HG03457 (cell line): ENCODE data around the gene NCK1.
"Not testable (repeated sequence)": the region's sequence is repeated elsewhere in the genome, so short reads cannot be mapped to it uniquely, and the experiment has no call there.

Experiments
- ATAC-seq: cut with Tn5 transposase; IDR thresholded peaks from one replicate; pipeline ENCODE4 v1.9.1; 2021; ENCODE audit warnings: moderate number of reproducible peaks; ENCODE audit not compliant: unreplicated experiment

The NCK1 gene

GRCh38 chr3:136942803-136943202 is 80.8 kb downstream of the NCK1 start:
- no peak for ATAC-seq

GRCh38 chr3:136943436-136943835 is 81.4 kb downstream of the NCK1 start:
- no peak for ATAC-seq

GRCh38 chr3:136946978-136947377 is 85.0 kb downstream of the NCK1 start:
- no peak for ATAC-seq

- no peak for ATAC-seq
These were observed 85.5 kb downstream of the NCK1 start for GRCh38 chr3:136947477-136947876.

- ATAC-seq = no peak
These were observed 87.1 kb downstream of the NCK1 start for GRCh38 chr3:136949146-136949545.

GRCh38 chr3:136949708-136950107 is 87.7 kb downstream of the NCK1 start:
- ATAC-seq = no peak

- ATAC-seq = no peak
These were observed 88.6 kb downstream of the NCK1 start for GRCh38 chr3:136950623-136951022.

GRCh38 chr3:136952292-136952691 is 90.3 kb downstream of the NCK1 start:
- ATAC-seq = no peak

GRCh38 chr3:136954251-136954650 is 92.2 kb downstream of the NCK1 start:
- ATAC-seq = no peak

- no peak for ATAC-seq
These were observed 93.2 kb downstream of the NCK1 start for GRCh38 chr3:136954980-136955780.

- no peak for ATAC-seq
These were observed 93.8 kb downstream of the NCK1 start for GRCh38 chr3:136955813-136956212.

- ATAC-seq = no peak
These were observed 95.0 kb downstream of the NCK1 start for GRCh38 chr3:136956971-136957370.

GRCh38 chr3:136957751-136958288 is 95.8 kb downstream of the NCK1 start, which contains the start of gene IL20RB:
Gene IL20RB (plus strand): TSS chr3:136957983. CDS start chr3:136958114, 131 bp downstream.
- no peak for ATAC-seq

- ATAC-seq = no peak
These were observed 96.9 kb downstream of the NCK1 start for GRCh38 chr3:136958939-136959338.

GRCh38 chr3:136959599-136959998 is 97.6 kb downstream of the NCK1 start:
- ATAC-seq = no peak

GRCh38 chr3:136960838-136961836 is 99.1 kb downstream of the NCK1 start:
- no peak for ATAC-seq

- no peak for ATAC-seq
These were observed 100.9 kb downstream of the NCK1 start for GRCh38 chr3:136962927-136963326.

GRCh38 chr3:136969539-136969938 is 107.5 kb downstream of the NCK1 start:
- not testable (repeated sequence) for ATAC-seq

GRCh38 chr3:136973352-136973751 is 111.3 kb downstream of the NCK1 start:
- ATAC-seq = no peak

GRCh38 chr3:136974670-136975069 is 112.7 kb downstream of the NCK1 start:
- ATAC-seq = no peak

- no peak for ATAC-seq
These were observed 117.2 kb downstream of the NCK1 start for GRCh38 chr3:136979204-136979603.
